Measurements from ENCODE around the gene UNC119B.
A peak's percentile ranks its signal among the peaks of the same experiment; 100 is the strongest.
"Not testable (repeated sequence)": the region's sequence is repeated elsewhere in the genome, so short reads cannot be mapped to it uniquely, and the experiment has no call there.

The UNC119B gene

GRCh38 chr12:120725659-120726509 lies 15.6 kb downstream of the UNC119B start, which contains the start of gene ACADS:
Gene ACADS, plus strand, starts transcription at chr12:120725826. Its CDS starts 60 bp downstream, at chr12:120725886.
- POLR2A ChIA-PET (ENCODE audit: low non-redundant PET), result no interaction called here
- CTCF ChIA-PET, result interaction anchor here (0.7 to 1.6 kb wide), 3 partner anchors 21 to 246 kb away, joined by 3 to 6 read pairs (median 3); no protein-coding TSS in a partner anchor
- peak; percentile 93 for DNase-seq (ENCODE audit: low spot score)
- TF ChIP-seq CTCF (conservative IDR thresholded peaks at IDR 0.05; ENCODE audit: low read depth), result no peak
- H3K27ac ChIP-seq, result peak within 1 kb of the TSS; percentile 37

- CTCF ChIA-PET, result interaction anchor here (0.7 to 1.6 kb wide), 2 partner anchors 143 to 245 kb away, joined by 3 to 6 read pairs; no protein-coding TSS in a partner anchor
Measured at GRCh38 chr12:120726510-120726793, 16.2 kb downstream of the UNC119B start.

GRCh38 chr12:120726961-120727360 lies 16.7 kb downstream of the UNC119B start:
- POLR2A ChIA-PET (ENCODE audit: low non-redundant PET), result no interaction called here
- TF ChIP-seq CTCF (conservative IDR thresholded peaks at IDR 0.05; ENCODE audit: low read depth), result no peak
- no peak for DNase-seq (ENCODE audit: low spot score)
- CTCF ChIA-PET, result interaction anchor here (0.7 kb wide), 1 partner anchor 144 kb away, joined by 3 read pairs; no protein-coding TSS in a partner anchor
- H3K27ac ChIP-seq, result no peak overlapping the region

More at GRCh38 chr12:120726510-120726793, 16.2 kb downstream of the UNC119B start:
- TF ChIP-seq CTCF (conservative IDR thresholded peaks at IDR 0.05; ENCODE audit: low read depth), result no peak
- H3K27ac ChIP-seq, result no peak overlapping the region
- POLR2A ChIA-PET (ENCODE audit: low non-redundant PET), result no interaction called here
- DNase-seq (ENCODE audit: low spot score), result no peak

- DNase-seq (ENCODE audit: low spot score); H3K27ac ChIP-seq; POLR2A ChIA-PET (ENCODE audit: low non-redundant PET); CTCF ChIA-PET: not testable (repeated sequence)
Measured at GRCh38 chr12:120732198-120732597, 21.9 kb downstream of the UNC119B start.

- no peak overlapping the region for H3K27ac ChIP-seq
- TF ChIP-seq CTCF (conservative IDR thresholded peaks at IDR 0.05; ENCODE audit: low read depth), result no peak
- no peak for DNase-seq (ENCODE audit: low spot score)
- CTCF ChIA-PET, result no interaction called here
- POLR2A ChIA-PET (ENCODE audit: low non-redundant PET), result no interaction called here
Measured at GRCh38 chr12:120733574-120733973, 23.3 kb downstream of the UNC119B start.

GRCh38 chr12:120734210-120734609 lies 24.0 kb downstream of the UNC119B start:
- DNase-seq (ENCODE audit: low spot score), result no peak
- H3K27ac ChIP-seq, result no peak overlapping the region
- no peak for TF ChIP-seq CTCF (conservative IDR thresholded peaks at IDR 0.05; ENCODE audit: low read depth)
- ChIA-PET CTCF (no interaction called here), POLR2A (ENCODE audit: low non-redundant PET) (no interaction called here)

GRCh38 chr12:120735181-120735580 lies 24.9 kb downstream of the UNC119B start:
- no peak for DNase-seq (ENCODE audit: low spot score)
- POLR2A ChIA-PET (ENCODE audit: low non-redundant PET), result no interaction called here
- no peak overlapping the region for H3K27ac ChIP-seq
- CTCF ChIA-PET, result no interaction called here
- TF ChIP-seq CTCF (conservative IDR thresholded peaks at IDR 0.05; ENCODE audit: low read depth), result no peak

All from RWPE1 (cell line).